NK-92 (cell line): ENCODE results near the gene RWDD2A.
"Not testable (repeated sequence)": the region's sequence is repeated elsewhere in the genome, so short reads cannot be mapped to it uniquely, and the experiment has no call there.

ENCODE experiments used
- DNase-seq: peaks from one replicate; lab custom pipeline; 2025; ENCODE audit not compliant: unreplicated experiment; lab: John Stamatoyannopoulos, UW

RWDD2A gene

GRCh38 chr6:83192871-83193746 is at the start of gene RWDD2A, which contains the start of gene PGM3:
Gene RWDD2A, plus strand, starts transcription at chr6:83193357. Its CDS starts 1,095 bp downstream, at chr6:83194452.
Gene PGM3, minus strand, starts transcription at chr6:83193265. Its CDS starts 2,253 bp downstream, at chr6:83191012.
- no peak for DNase-seq

DNA sequence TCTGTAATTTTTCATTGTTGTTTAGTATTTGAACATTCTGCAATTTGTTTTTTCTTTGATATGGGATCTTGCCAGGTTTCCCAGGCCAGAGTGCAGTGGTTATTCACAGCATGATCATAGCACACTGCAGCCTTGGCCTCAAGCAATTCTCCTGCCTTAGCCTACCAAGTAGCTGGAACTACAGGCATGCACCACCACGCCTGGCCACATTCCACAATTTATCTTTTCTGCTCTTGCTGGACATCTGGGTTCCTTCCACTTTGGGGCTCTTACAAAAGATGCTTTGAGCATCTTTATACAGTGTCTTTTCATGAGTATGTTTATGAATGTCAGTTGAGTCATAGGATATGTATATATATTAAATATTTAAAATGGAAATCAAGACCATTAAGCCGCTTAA is 42.0 kb upstream of the RWDD2A start:
- DNase-seq: no peak

DNA sequence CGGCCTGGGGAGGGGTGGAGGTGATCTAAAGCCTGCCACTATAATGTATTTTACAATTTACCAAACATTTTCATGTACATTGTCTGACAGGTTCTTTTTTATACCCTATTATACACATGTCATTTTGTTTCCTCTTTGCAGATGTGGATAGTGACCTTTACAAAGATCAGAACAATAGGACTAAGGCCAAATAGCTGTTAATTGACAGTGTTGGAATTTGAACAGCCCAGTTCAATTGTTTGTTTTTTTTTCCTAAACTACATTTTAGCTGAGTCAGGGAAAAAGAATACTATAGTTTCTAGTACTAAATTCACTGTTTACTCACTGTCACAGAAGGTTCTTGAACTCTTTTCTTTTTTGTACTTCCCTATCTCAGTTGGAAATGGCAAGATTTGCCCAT is 40.2 kb upstream of the RWDD2A start:
- no peak for DNase-seq

DNA sequence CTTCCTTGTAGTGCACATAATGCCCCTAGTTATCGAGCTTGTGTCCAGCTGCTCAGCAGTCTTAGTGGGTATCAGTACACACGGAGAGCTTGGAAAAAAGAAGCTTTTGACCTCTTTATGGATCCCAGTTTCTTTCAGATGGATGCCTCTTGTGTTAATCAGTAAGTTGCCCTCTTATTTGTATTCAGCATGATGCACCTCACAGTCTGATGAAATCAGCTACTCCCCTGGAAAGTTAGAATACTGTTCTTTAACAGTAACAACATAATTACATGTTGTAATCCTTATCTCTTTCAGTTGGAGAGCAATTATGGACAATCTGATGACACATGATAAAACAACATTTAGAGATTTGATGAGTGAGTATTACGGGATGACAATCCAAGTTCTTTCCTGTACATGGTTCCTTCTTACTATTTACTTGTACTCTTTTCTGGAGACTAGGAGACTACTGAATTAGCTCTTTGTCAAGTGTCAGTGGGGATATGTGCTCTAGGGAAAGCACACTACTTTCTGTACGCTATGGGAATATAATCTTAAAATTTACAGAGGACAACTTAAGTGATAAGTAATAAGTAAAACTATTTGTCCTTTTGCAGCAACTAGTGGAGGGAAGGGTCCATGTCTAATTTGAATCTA is 39.2 kb upstream of the RWDD2A start:
- no peak for DNase-seq

DNA sequence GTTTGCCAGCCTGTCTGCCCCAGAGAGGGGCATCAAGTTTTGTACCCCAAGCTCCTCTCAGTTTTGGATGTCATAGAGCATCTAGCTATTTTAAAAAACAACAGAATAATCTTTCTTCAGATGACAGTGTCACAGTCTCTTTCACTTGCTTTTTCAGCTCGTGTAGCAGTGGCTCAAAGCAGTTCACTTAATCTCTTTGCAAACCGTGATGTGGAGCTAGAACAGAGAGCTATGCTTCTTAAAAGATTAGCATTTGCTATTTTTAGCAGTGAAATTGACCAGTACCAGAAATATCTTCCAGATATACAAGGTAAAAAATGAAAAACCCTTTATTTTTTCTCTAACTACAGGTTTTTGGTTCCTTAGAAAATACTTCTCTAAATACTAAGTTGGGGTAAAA is 37.4 kb upstream of the RWDD2A start:
- DNase-seq: no peak

DNA sequence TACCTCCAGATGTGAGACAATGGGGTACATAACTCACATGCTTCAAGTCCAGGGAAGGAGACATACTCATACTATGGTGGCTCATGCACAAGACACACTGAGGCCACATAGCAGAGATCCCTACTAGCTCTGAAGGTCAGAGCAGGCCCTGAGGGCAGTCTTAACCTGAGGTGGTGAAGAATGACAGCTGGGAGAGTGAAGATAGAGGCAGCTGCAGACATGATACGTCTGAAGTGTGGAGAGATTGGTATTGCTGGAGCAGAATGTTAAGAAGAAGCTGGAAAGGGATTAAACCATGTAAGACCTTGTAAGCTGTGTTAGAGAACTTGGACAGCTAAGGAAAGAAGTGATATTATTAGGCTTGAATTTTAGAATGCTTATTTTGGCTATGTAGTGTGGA is 33.0 kb upstream of the RWDD2A start:
- no peak for DNase-seq

DNA sequence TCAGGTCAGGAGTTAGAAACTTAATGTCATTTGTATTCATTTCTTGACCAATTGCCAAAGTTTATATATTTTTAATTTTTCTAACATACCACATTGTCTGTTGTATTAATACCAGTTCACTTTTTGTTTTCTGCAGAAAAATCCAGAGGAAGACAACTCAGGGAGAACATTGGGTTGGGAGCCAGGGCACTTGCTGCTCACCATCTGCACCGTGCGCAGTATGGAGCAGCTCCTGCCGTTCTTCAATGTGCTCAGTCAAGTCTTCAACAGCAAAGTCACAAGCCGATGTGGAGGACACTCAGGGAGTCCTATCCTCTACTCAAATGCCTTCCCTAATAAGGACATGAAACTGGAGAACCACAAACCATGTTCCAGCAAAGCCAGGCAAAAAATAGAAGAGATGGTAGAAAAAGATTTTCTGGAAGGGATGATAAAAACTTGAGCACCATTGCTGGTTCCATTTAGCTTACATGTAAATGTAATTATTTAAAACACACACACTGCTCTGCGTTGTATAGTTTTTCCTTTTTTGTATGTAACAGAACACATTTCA is 25.4 kb upstream of the RWDD2A start:
- DNase-seq: no peak

DNA sequence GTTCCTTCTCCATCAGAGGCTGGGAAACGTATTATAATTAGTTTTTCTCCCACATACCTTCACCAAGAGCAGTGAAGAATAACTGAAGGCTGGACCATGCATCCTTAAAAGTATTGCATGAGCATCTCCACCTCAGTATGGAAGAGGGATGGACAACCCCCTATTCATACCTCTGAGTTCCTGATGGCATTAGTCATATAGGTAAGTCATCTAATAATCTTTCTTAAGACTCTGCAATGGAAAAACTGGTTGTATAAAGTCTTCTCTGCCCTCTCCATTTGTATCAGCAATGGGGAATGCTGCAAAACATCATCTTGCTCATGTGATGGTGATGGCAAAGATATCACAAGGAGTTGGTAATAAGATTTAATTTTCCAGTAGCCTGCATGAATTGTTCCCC is 24.6 kb upstream of the RWDD2A start:
- DNase-seq: no peak

- DNase-seq: no peak
Observed at GRCh38 chr6:83169106-83169505, 24.1 kb upstream of the RWDD2A start.

DNA sequence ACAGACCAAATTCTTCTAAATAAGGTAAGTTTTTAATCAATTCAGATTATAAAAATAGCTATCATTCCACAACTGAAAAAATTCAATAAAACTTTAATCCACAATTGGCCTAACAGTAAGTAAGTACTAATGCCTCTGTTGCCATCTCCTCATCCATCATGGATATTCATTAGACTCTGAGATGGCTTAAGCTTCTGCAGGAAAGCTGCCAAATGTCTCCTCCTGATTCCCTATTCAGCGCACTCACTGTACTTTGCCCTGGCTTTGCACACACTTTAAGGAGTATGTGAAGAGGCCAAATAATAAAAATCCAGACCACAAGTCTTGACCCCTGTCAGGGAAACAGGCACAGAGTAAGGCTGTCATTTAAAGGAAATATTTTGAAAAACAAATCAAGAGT is 23.6 kb upstream of the RWDD2A start:
- no peak for DNase-seq

DNA sequence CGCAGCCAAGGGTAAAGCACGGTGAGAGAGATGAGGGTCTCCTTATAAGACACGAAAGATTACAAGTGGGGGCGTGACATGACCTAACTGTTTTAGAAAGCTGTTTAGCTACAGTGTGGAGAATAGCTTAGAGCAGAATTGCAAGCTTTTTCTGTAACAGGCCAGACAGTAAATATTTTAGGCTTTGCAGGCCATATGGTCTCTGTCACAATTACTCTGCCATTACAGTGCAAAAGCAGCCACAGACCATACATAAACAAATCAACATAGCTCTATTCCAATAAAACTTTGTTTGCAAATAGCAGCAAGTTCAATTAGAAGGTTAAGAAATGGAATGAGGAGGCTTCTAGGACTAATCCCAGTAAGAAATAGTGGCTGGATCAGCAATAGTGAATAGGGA is 16.9 kb upstream of the RWDD2A start:
- no peak for DNase-seq

DNA sequence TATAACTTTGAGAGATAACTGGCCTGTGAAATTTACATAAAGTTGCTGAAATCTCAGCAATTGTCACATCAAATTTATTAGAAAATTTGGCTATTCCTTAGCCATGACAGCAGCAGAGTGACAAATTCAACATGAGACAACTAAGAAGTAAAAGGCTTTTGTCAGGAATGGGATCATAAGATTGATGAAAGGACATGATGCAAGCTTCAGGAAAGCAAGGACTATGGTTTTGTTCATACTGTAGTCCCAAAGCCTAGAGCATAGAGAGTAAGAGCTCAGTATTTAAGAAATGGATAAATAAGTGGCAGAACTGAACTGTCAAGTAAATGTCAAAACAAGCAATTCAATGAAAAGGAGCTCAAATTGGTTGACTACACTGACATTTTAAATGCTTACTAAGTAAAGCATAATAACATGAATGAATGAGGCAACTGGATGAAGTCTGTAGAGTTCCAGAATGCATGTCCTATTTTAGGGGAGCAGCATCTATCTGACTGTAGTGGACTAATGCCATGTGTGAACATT is 12.7 kb upstream of the RWDD2A start:
- DNase-seq: no peak

GRCh38 chr6:83182114-83182513 is 11.0 kb upstream of the RWDD2A start:
- DNase-seq: no peak

DNA sequence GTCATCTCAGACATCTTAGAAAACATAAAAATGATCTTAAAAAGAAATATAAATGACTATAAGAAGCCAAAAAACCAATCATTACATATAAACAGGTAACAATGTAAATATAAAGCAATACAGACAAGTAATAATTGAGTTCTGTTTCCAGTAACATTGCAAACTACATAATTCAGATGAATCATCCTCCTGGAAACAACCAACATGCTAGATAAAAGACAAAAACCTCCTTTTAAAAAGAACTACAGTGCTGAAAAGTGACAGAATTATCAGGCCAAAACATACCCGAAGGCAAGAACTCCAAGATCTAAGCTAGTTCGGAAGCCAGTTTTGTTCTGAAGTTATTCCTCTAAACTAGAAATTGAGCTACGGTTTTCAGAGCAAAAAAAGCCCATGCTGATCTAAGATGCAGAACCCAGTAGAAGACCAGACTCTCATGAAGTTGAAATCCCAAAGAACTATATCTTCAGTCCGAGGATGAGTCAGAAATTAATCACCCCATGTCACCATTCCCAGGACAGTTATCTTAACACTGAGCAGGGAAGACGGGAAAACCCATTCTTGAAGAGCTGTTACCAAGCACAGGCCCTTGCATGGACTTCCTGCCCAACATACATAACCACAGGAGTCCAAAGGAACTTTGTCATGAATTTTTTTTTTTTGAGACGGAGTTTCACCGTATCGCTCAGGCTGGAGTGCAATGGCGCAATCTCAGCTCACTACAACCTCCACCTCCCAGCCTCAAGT is 9.9 kb upstream of the RWDD2A start:
- DNase-seq: no peak

DNA sequence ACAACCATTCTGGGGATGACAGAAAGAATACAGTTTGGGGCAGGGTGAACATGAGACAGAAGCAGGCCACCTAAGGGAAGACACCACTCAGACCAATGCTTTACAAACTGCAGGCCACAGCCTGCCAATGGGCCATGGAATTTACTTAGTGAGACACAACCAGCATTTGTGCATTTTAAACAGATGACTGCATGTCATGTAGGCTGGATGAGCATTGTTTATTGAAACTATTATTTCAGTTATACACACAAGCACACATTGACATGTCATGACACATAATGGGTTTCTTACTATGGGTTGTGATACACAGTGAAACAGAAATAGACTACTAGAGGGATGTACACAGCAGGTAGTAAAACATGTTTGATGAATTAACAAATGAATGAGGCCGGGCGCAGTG is 8.1 kb upstream of the RWDD2A start:
- no peak for DNase-seq

DNA sequence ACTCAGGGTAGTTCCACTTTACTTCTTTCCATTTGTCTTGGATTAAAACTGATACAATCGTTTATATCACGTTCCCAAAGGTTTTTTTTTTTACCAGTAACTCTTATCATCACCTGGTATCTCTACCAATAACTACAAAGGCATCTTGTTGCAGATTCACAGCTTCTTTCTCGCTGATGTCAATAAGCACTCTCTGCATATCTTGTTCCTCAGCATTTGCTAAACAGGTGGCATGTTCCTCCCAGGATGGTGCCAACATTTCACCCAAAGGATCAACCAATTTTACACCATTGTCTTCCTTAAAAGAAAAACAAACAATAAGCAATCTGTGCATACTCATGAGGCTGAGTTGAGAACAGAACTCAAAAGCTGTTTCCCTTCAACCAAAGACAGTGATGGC is 4.7 kb upstream of the RWDD2A start:
- no peak for DNase-seq

DNA sequence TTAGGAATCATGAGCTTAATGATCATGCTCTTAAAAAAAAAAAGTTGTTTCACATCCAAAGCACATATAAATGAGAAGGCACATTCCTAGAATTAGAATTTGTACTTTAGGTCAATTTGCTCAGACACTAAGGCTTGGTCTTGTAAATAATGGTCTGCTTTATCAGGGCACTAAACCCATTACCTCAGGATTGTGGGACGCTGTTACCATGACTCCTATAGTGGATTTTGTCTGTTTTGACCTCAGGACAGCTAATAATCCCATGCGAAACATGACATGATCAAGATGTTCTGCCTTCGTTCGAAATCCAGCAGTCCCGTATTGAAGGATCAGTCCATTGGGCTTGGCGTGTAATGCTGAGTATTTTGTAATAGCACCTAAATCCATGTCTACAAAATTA is 2.5 kb upstream of the RWDD2A start:
- no peak for DNase-seq

DNA sequence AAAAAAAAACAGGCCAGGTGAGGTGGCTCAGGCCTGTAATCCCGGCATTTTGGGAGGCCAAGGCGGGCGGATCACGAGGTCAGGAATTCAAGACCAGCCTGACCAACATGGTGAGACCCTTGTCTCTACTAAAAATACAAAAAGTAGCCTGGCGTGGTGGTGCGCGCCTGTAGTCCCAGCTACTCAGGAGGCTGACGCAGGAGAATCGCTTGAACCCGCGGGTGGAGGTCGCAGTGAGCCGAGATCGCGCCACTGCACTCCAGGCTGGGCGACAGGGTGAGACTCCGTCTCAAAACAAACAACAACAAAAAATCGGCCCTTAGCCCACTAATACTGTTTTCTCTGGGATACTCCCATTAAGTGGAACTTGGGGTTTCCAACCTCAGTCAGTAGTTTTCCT is 1.2 kb upstream of the RWDD2A start:
- not testable (repeated sequence) for DNase-seq

DNA sequence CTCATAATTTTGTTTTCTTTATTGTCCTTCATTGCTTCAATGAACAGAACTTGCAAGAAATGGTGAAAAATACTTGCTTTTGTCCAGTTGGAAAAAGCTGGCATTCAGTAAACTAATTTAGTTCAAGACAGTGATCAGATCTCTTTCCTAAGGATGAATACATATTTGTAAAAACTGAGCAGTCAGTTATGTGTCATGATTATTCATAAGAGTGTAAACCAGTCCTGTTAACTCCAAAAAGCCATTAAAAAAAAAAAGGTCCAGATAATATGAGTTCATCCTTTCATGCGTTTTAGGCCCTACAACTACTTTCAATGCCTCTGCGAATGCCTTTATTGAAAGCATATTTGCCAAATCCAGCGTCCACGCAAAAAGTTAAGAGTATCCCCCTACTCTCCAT is 701 bp upstream of the RWDD2A start:
- DNase-seq: no peak

- no peak for DNase-seq
Observed at GRCh38 chr6:83193747-83194566, 800 bp downstream of the RWDD2A start.
